Adipocyte (in vitro differentiated cells): ENCODE measurements around the gene ETV3.

Experiments
- DNase-seq: peaks from one replicate; pipeline ENCODE4 v3.0.0-alpha.2; 2015; ENCODE audit warnings: low read depth
- H3K27me3 ChIP-seq: replicated peaks from 2 replicates; pipeline ENCODE4 v1.7.0; 2013; ENCODE audit warnings: mild to moderate bottlenecking, low read length, moderate library complexity; ENCODE audit not compliant: control insufficient read depth, insufficient read depth
- H3K36me3 ChIP-seq: 2 replicates; pipeline ENCODE4 v1.7.0; 2013; ENCODE audit warnings: low read length, mild to moderate bottlenecking, moderate library complexity; ENCODE audit not compliant: control insufficient read depth, insufficient read depth, severe bottlenecking
- H3K4me1 ChIP-seq: 2 replicates; pipeline ENCODE4 v1.7.0; 2013; ENCODE audit warnings: mild to moderate bottlenecking, low read length, moderate library complexity; ENCODE audit not compliant: control insufficient read depth, insufficient read depth
- H3K4me3 ChIP-seq: 2 replicates; pipeline ENCODE4 v1.7.0; 2013; ENCODE audit warnings: mild to moderate bottlenecking, low read length, moderate library complexity
- H3K9ac ChIP-seq: 2 replicates; pipeline ENCODE4 v1.7.0; 2013; ENCODE audit warnings: mild to moderate bottlenecking, low read length, moderate library complexity
- H3K9me3 ChIP-seq: 2 replicates; pipeline ENCODE4 v1.7.0; 2013; ENCODE audit warnings: mild to moderate bottlenecking, low read length, moderate library complexity; ENCODE audit not compliant: control insufficient read depth

The ETV3 gene

GRCh38 chr1:157147037-157147436 is 8.8 kb upstream of the ETV3 start:
- H3K4me1 ChIP-seq: no peaks in the 10 kb centered on the region
- H3K4me3 ChIP-seq: no peak overlapping the region
- no peaks in the 10 kb centered on the region for H3K9me3 ChIP-seq
- no peak overlapping the region for H3K9ac ChIP-seq
- DNase-seq: no peak
- no peaks in the 10 kb centered on the region for H3K27me3 ChIP-seq
- H3K36me3 ChIP-seq: no peaks in the 10 kb centered on the region

GRCh38 chr1:157146244-157146643 is 8.0 kb upstream of the ETV3 start:
- H3K27me3 ChIP-seq: no peaks in the 10 kb centered on the region
- H3K9me3 ChIP-seq: no peaks in the 10 kb centered on the region
- H3K4me1 ChIP-seq: no peaks in the 10 kb centered on the region
- no peak overlapping the region for H3K9ac ChIP-seq
- H3K4me3 ChIP-seq: no peak overlapping the region
- no peak for DNase-seq
- no peaks in the 10 kb centered on the region for H3K36me3 ChIP-seq

- no peak overlapping the region for H3K9ac ChIP-seq
- no peaks in the 10 kb centered on the region for H3K36me3 ChIP-seq
- no peak for DNase-seq
- no peaks in the 10 kb centered on the region for H3K9me3 ChIP-seq
- H3K4me1 ChIP-seq: no peaks in the 10 kb centered on the region
- no peaks in the 10 kb centered on the region for H3K27me3 ChIP-seq
- no peak overlapping the region for H3K4me3 ChIP-seq
Observed at GRCh38 chr1:157145076-157145475, 6.9 kb upstream of the ETV3 start.

GRCh38 chr1:157144509-157144908 is 6.3 kb upstream of the ETV3 start:
- Histone ChIP-seq H3K27me3 (no peaks in the 10 kb centered on the region), H3K36me3 (no peaks in the 10 kb centered on the region), H3K9ac (no peak overlapping the region), H3K9me3 (no peaks in the 10 kb centered on the region), H3K4me3 (no peak overlapping the region), H3K4me1 (peaks cover 1% of the 10 kb centered on the region)
- no peak for DNase-seq

GRCh38 chr1:157142765-157143423 is 4.7 kb upstream of the ETV3 start:
- Histone ChIP-seq H3K4me1 (peaks cover 11% of the 10 kb centered on the region), H3K27me3 (no peaks in the 10 kb centered on the region), H3K36me3 (no peaks in the 10 kb centered on the region), H3K9ac (no peak overlapping the region), H3K9me3 (no peaks in the 10 kb centered on the region), H3K4me3 (no peak overlapping the region)
- DNase-seq: no peak

- H3K4me1 ChIP-seq: peaks cover 11% of the 10 kb centered on the region
- H3K36me3 ChIP-seq: no peaks in the 10 kb centered on the region
- no peak overlapping the region for H3K9ac ChIP-seq
- DNase-seq: no peak
- H3K9me3 ChIP-seq: no peaks in the 10 kb centered on the region
- H3K4me3 ChIP-seq: no peak overlapping the region
- H3K27me3 ChIP-seq: no peaks in the 10 kb centered on the region
Observed at GRCh38 chr1:157142201-157142600, 4.0 kb upstream of the ETV3 start.

- peaks cover 20% of the 10 kb centered on the region for H3K4me1 ChIP-seq
- no peaks in the 10 kb centered on the region for H3K9me3 ChIP-seq
- H3K36me3 ChIP-seq: no peaks in the 10 kb centered on the region
- H3K4me3 ChIP-seq: no peak overlapping the region
- H3K9ac ChIP-seq: no peak overlapping the region
- no peak for DNase-seq
- H3K27me3 ChIP-seq: no peaks in the 10 kb centered on the region
Observed at GRCh38 chr1:157141212-157141855, 3.1 kb upstream of the ETV3 start.

GRCh38 chr1:157140063-157140588 is 1.9 kb upstream of the ETV3 start:
- DNase-seq: no peak
- Histone ChIP-seq H3K9me3 (no peaks in the 10 kb centered on the region), H3K9ac (no peak overlapping the region), H3K4me1 (peaks cover 29% of the 10 kb centered on the region), H3K27me3 (no peaks in the 10 kb centered on the region), H3K4me3 (no peak overlapping the region), H3K36me3 (peaks cover 11% of the 10 kb centered on the region)

GRCh38 chr1:157139052-157139715 is 989 bp upstream of the ETV3 start:
- Histone ChIP-seq H3K9ac (peak overlapping the region; percentile 93), H3K9me3 (no peaks in the 10 kb centered on the region), H3K36me3 (peaks cover 20% of the 10 kb centered on the region), H3K4me3 (peak overlapping the region; percentile 93), H3K4me1 (peaks cover 33% of the 10 kb centered on the region), H3K27me3 (no peaks in the 10 kb centered on the region)
- no peak for DNase-seq

- peak overlapping the region; percentile 93 for H3K9ac ChIP-seq
- peaks cover 36% of the 10 kb centered on the region for H3K36me3 ChIP-seq
- peaks cover 33% of the 10 kb centered on the region for H3K4me1 ChIP-seq
- DNase-seq: peak; percentile 40
- no peaks in the 10 kb centered on the region for H3K27me3 ChIP-seq
- H3K9me3 ChIP-seq: no peaks in the 10 kb centered on the region
- peak overlapping the region; percentile 93 for H3K4me3 ChIP-seq
Observed at GRCh38 chr1:157137408-157138219, 581 bp downstream of the ETV3 start.

GRCh38 chr1:157137046-157137407 is 1.2 kb downstream of the ETV3 start:
- no peaks in the 10 kb centered on the region for H3K9me3 ChIP-seq
- peak; percentile 53 for DNase-seq
- peak overlapping the region; percentile 93 for H3K4me3 ChIP-seq

More at GRCh38 chr1:157137046-157137407, 1.2 kb downstream of the ETV3 start:
- H3K4me1 ChIP-seq: peaks cover 33% of the 10 kb centered on the region
- peak overlapping the region; percentile 93 for H3K9ac ChIP-seq
- H3K36me3 ChIP-seq: peaks cover 42% of the 10 kb centered on the region
- no peaks in the 10 kb centered on the region for H3K27me3 ChIP-seq
